ENCODE data around the gene MYO16.
"Not testable (repeated sequence)": the region's sequence is repeated elsewhere in the genome, so short reads cannot be mapped to it uniquely, and the experiment has no call there.

Gene MYO16

DNA sequence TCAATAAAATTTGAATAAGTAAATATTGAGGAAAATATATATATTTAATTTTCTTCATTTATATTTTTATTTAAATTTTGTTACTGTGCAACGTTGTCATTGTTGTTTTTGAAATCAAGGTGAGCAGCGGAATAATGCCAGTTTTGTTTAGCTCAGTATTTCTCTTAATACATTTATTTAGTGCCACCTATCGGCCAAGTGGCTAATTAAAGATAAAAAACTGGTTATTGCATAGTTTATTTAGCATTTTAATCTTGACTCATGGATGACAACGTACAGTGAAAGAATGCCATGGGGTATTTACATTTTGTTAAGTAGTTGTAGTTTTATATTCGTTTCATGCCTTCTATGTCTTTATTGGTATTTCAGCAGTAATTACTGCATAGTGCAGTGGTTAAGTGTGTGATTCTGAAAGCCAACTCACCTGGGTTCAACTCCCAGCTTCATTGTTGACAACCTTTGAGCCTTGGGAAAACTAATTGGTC is 265.9 kb downstream of the MYO16 start:
- peak; percentile 40 for DNase-seq (ENCODE audit: low spot score)

DNA sequence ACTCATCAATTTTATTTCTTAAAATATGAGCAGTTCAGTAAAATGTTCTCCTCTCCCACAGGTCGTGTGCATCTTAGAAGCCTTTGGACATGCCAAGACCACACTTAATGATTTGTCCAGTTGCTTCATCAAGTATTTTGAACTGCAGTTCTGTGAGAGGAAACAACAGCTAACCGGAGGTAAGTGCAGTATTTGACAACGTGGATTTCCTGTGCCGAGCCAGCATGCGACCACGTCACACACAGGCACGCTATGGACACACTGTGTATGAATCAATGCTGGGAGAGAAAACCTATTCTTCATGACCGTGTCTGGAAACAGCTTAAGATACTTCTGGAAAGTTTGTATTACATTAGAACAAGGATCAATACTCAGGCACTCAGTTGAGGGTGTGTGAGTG is 268.5 kb downstream of the MYO16 start:
- DNase-seq (ENCODE audit: low spot score): peak; percentile 22

DNA sequence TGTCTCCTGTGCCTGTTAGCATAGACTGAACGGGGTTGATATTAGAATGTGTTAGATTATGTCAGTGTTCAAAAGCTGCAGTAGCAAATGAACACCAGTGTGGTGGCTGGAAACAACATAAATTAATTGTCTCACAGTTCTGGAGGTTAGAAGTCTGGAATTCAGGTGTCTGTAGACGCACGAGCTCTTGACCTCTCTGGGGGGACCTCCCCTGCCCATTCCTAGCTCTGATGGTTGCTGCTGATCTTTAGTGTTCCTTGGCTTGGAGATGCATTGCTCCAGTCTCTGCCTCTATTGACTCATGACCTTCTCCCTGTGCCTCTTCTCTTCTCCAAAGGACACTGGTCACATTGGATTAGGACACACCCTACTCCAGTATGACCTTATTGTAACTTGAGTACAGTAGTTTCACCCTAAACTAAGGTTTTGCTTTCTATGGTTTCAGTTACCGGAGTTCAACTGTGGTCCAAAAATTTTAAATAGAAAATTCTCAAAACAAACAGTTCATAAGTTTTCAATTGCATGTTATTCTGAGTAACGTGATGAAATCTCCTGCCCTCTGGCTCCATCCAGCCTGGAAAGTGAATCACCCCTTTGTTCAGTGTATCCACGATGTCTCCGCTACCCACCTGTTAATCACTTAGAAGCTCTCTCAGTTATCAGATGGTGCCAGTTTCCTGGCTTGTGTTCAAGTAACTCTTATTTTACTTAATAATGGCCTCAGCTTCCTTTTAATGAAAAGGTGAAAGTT is 273.2 kb downstream of the MYO16 start:
- DNase-seq (ENCODE audit: low spot score): no peak

DNA sequence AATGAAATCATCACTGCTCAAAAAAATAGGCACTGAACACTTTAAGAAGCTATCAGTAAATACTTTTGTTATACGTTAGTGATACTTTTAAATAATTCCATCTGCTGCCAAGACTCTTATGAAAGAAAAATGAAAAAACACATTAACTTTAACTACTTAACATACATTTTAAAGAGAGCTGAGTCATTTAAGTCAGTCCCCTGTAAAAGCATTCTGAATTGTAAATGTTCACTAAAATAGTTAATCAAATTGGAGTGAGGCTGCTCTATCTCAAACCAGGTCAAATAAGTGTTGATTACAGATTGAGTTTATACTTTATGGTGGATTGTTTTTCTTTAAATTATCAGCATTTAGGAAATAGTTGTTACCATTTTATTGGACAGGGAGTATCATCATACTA is 274.2 kb downstream of the MYO16 start:
- no peak for DNase-seq (ENCODE audit: low spot score)

DNA sequence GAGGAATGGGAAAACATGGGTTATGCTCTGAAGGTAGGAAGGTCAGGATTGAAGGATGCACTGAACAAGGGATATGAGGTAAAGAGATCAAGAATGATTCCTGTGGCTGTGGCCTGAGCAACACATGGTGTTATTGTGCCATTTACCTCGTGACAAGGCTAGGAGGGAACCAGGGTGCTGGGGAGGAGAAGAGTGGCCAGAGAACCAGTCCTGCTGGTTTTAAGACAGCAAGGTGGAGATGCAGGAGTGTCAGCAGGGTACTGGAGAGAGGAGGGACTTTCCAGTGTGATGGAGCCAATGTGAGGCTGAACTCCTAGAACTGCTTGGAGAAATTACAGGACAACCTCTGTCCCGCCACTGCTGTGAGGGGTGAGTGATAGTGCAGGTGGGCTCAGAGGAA is 282.4 kb downstream of the MYO16 start:
- DNase-seq (ENCODE audit: low spot score): no peak

DNA sequence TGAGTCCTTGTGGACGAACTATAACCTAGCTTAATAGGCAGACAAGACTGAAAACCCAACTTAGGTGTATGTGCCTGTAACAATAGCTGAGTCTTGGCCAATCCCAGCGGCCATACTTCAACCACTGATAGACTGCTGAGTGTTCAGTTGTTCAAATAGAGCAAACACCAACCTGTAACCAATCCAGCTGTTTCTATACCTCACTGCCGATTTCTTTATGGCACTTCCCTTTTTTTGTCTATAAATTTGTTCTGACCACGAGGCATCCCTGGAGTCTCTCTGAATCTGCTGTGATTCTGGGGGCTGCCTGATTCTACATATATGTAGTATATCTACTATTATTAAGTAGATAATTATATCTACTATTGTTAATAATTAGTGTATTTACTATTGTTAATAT is 284.3 kb downstream of the MYO16 start:
- DNase-seq (ENCODE audit: low spot score): not testable (repeated sequence)

DNA sequence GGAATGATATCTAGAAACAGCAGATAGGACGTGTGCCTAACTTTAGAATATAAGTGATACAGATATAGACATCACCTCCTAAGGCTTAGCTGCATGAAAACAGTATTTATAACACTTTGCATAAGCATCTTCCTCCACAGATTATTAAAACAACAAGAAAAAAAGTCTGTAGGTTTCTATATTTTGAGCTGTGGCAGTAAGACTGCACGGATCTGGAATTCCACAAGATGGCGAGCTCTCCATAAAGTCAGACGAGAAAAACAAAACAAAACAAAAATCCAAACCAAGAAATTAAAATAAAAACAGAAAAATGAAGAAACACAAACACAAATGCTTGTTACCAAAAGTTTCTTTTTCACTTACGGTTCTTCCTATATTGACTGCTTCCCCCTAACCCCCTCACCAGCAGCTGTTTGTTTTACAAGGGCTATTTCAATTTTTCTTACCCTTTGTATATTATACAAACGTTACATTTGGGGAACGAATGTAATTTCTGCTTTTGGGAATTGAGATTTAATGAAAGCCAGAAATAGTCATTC is 285.8 kb downstream of the MYO16 start:
- DNase-seq (ENCODE audit: low spot score): peak; percentile 44

DNA sequence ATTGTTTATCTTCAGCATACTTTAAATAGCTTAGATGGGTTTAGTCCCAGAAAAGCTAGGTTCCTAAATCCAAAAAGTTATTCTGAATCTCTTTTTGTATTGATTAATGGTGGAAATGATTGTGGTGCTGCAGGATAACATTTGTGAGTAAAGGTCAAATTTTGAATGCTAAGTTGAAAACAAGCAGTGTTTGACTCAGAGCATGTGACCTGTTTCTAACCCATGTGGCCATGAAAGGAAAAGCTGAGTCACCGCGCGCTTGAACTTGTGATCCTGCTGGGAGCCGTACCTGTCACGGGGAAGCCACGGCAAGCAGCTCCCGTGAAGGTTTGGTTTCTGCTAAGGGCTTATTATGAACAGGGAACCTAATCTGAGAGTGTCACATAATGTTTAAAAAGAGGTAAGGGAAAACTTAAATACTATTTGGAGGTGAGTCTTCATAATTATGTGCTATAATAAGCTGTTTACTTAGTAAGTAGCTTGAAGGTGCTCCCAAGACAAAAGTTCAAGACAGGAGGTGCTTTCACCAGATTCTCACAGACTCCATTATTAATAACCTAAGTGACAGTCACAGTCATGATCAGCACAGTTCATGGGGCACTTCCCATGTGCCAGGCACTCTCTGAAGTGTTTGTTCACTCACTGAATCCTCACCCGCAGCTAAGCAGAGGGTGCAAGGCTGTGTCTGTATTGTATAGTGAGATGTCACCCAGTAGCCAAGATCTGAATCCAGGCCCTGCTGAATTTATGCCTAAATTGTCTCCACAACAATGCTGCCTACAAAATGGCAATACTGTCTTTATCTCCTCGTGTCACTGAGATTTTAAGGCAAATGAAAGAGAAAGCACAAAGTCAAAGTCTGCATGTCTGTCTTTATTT is 286.5 kb downstream of the MYO16 start:
- peak; percentile 43 for DNase-seq (ENCODE audit: low spot score)

DNA sequence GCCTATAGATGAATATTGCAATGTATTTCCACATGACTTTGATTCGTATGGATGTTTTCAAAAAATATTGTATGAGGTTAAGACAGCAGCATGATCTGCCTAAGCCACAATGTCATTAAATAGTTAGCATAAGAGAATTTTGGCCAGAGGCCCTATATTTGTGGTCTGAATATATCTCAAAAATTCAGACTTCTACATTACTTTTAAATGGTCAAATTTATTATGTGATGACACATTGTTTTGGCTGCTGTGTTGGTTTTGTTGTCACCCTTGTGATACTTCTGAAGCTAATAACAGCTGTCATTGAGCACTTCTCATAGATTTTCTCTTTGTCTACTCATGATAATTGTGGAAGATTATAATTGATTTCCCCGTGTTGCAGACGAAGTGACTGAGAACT is 288.2 kb downstream of the MYO16 start:
- peak; percentile 62 for DNase-seq (ENCODE audit: low spot score)

DNA sequence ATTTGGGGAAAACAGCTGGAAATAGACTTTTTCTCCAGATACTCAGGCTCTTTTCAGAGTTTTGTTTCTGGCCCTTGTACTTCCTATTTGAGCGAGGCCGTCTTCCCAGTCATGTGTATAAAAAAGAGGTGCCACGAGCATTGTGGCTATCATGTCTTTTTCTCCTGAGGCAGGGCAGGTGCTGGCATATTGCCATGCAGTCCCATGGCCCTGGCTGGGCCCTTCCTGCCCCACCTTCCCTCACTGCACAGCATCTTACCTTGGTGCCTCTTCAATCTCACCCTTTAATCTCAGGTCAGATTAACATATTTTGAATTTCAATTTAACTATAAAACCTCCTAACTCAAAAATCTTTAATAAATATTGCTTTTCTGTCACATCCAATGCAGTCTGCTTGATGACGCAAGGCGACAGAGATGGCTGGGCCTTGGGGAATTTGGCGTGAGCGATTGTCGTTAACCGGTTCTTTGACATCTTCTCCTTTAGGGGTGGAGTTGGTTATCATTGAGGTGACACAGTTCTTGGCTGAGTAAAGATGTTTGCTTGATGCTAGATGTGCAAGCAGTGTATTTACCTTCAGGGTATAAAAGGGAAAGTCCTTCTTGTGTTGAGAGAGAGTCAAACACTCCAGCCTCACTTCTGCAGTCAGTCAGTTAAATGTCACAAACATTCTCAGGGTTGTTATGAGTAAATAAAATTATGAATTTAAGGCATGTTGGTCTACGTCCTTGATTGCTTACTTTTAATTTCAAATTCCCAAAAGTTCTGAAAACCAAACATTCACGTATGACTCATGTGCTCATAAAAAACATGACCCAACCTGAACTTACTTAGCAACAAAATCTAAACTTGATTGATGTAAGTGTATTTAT is 289.9 kb downstream of the MYO16 start:
- DNase-seq (ENCODE audit: low spot score): no peak

DNA sequence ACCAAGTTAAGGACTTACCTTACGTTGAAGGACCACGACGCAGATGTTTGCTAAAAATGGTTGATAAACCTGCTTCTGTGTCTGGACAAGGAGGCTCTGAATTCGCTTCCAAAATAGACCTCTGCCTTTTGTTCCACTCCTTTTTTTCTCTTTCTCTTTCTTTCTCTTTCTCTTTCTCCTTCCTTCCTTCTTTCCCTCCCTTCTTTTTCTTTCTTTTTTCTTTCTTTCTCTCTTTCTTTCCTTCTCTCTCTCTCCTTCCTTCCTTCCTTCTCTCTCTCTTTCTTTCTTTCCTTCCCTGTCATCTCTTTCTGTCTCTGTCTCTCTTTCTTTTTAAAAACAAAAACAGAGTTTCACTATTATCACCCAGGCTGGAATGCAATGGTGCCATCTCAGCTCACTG is 290.7 kb downstream of the MYO16 start:
- DNase-seq (ENCODE audit: low spot score): no peak

DNA sequence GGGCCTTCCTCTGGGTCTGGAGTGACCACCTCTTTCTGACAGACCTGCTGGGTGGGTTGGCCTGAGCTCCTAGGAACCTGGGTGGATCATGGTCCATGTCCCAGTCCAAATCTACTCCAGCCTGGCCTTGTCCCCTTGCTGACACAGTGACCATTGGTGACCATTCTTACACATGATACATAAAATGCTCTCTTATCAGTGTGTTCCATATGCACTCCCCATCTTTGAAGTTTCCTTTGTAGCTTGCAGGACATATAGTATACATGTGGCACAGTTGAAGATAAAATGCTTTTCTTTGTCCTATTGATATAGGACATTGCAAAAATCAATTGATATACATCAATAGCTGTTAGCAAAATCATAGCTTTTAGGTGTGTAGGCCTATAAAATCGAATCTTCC is 291.8 kb downstream of the MYO16 start:
- DNase-seq (ENCODE audit: low spot score): no peak

DNA sequence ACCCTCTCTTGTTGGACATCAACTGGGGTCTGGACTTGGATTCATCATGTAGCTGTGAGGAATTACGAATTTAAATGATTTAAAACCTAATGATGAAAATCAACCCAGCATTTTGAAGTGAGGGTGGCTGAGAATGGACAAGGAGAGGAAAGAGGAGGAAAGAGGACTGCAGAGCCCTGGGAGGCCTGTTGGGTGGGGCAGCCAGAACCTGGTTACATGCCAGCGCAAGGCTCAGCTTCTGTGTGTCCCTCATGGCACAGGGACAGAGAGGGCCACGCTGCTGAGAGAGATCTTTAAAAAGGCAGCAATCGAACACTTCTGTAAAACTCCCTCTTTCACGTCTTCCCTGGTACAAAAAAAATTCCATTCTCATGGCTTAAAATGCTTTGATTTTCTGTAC is 292.7 kb downstream of the MYO16 start:
- no peak for DNase-seq (ENCODE audit: low spot score)

DNA sequence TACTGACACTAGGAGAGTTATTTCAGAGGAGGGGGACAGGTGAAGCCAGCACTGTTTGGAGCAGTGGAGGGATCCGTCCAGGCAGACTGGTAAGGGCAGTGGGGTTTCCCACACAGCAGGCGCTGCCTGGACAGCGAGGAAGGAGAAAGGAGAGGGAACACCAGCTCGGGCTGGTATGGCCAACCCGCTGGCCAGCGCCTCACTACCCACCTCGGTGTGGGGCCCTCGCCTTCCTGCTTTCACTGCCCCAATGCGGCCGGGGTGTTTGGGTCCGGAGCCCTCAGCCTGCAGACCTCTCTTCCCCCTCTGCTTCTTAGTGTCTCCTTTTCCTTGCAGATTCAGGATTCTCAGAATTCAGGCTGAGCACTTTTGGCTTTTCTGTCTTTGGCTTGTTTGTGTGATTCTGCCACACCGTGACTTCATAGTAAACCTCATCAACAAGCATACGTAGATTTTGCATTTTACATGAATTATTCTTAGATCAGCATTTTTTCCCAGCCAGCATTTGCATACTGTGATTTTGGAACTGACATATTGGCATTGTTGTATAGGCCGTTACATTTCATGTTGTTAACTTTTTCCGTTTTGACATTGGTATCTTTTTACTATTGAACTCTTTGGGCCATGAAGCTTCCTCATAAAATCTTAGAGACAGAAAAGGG is 294.1 kb downstream of the MYO16 start:
- DNase-seq (ENCODE audit: low spot score): no peak

DNA sequence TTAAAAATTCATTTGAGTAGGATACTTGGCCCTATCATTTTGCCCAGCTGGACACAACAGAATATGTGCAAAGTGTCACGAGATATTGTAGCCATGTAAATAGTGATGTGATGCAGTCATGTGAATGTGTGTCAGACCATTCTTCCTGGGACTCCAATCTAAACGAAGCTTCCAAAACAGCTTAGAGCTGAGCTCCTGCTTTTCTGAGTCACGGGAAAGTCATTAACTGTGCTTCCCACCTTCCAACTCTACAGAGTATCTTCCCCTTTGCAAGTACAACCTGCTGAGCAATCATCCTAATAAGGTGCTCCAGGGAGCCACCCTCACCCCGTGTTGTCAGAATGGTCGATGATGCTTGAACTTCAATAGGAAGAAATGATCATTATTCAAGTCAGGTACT is 294.7 kb downstream of the MYO16 start:
- DNase-seq (ENCODE audit: low spot score): no peak

DNA sequence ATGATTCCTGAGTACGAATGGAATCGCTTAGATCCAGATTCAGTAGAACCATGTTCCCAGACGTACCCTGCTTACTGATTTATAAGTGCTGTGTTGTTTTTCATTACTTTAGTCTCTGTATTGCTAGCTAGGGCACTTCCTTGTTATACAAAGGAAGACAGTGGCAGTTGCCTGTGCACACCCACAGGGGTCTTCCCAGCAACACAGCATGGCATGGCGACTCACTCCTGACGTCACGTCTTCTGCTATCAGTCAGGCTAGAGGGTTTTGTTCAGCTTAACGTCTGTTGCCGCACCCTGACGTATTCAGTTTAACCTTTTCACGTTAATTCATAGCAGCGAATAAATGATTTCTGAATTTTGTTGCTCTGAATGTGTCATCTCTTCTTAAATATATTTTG is 295.1 kb downstream of the MYO16 start:
- DNase-seq (ENCODE audit: low spot score): no peak

DNA sequence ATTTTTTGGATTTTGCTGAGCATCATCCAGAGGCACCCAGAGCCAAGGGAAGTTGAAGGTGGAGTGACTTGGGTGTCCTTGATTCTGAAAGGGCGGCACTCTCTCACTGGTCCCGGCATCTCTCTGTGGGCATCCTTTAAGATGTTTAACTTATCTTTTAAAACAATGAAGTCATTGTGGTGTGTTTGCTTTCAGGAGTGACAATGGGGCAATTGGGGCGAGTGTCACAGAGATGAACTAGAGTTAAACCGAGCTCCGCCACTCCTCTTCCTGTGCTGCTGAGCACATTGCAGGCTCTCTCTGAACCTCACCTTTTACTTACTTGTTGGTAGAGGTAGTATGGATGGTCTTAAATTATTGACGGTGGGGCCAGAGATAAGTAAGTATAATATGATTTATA is 295.7 kb downstream of the MYO16 start:
- no peak for DNase-seq (ENCODE audit: low spot score)

DNA sequence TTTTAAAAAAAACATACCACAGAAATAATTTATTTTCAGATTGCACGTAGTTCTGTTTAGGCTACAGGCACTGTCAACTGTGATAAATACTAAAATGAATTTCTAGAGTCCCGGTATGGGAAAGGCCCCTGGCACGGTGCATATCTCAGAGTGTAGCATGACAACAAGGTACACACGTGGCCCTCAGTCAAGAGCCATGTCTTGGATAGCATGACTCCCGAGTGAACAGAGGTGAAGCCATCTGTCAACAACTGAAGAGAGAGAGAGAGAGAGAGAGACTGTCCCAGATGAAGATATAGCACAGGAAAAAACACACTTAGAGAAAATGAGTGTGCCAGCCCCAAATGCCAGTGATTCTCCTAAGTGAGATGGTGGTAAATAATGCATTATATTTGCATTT is 297.5 kb downstream of the MYO16 start:
- no peak for DNase-seq (ENCODE audit: low spot score)

DNA sequence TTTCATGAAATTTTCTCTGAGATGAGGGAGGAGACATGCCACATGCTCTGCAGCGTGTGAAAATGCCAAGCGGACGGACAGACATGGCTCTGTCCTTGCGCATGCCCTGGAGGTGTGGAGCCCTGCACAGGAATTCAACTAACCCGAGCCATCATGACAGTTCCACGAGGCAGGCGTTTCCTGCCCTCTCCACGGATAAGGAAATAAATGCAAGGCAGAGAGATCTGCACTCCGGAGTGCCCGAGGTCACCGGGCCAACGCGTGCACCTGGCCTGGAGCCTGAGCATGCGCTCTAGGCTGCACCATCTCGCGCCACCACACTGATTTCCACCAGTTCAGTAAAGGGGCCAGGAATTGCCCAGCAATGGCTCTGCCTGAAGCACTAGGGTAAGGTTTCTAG is 298.2 kb downstream of the MYO16 start:
- no peak for DNase-seq (ENCODE audit: low spot score)

DNA sequence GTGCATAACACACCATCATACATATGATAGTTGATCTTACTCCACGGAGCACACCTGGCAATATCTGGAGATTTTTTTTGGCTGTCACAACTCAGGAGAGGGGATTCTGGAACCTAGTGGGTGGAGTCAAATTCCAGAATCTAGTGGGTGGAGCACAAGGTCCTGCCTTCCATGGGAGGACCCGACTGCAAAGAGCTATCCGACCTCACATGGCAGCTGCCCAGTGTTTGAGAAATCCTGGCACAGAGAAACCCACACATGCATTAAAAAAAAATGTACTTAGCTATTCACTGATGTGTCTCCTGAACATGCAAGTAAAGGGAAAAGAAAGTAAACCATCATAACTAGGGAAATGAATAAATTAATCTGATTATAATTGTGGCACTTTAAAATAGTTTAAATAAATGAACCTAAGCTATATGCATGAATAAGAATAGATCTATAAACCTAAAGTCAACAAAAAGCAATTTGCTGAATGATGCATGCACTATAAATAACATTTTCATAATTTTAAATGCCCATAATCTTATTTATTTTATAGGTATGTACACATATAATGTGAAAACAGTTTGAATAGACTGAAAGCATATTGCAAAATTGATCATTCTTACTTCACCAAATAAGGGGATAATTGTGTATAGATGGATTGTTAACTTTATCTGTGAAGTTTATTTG is 300.3 kb downstream of the MYO16 start:
- DNase-seq (ENCODE audit: low spot score): peak; percentile 35

DNA sequence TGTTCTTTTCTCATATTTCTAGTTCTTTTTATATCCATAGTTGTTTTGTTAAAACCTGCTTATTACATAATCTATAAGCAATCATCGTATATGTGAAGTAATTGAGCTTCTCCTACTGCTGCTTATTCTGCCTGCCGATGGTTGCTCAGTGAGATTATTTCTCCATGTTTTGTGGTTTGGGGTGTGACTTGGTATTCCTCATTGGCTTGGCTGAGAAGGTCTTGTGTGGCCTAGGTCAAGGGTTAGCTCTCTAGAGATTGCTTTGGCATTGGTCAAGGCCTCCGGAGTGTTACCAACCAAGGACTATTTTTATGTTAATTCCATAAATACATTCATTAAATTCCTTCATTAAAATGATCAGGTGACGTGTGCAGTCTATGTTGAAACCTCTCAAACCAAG is 302.8 kb downstream of the MYO16 start:
- no peak for DNase-seq (ENCODE audit: low spot score)
